HG02943 (cell line): ENCODE measurements around the gene CORO1C.

Experiments
- ATAC-seq: cut with Tn5 transposase; IDR thresholded peaks from one replicate; pipeline ENCODE4 v1.9.1; 2021; ENCODE audit warnings: mild to moderate bottlenecking, low read depth, moderate library complexity; ENCODE audit not compliant: unreplicated experiment

CORO1C gene

DNA sequence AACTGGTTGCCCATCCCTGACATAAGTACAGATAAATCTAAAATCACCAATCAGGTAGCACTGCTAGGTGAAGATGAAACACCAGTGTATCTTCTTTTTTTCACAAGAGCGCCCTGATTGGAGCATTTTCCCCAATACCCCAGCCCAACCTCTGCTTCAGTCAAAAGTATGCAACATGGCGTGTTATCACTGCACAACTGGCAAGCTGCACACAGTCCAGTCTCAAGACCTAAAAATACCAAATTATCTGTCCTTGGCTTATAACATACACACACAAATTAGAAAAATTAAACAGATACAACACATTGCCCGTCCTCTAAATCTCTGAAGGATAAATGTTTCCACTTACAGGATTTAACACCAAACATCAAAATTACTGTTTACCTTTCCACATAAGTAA is 77.4 kb downstream of the CORO1C start:
- no peak for ATAC-seq

DNA sequence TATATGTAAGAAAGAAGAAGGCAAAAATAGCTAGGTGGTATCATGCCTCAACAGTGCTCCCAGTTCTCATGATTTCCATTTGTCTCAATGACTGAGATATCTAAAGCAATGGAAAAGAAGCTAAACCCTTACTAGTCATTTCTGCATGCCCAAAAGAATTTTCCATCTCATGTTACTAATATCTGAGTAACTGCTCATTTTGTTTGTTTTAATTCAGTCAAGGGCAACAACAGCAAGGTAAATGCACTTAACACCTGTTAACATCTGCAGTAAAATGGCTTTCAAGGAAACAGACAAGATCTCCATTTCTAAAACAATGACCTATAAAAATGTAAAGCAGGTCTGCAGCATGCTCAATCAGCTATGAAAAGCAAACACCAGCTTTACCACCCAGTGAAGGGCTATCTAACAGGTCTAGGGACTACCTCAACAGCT is 78.2 kb downstream of the CORO1C start:
- ATAC-seq = no peak

DNA sequence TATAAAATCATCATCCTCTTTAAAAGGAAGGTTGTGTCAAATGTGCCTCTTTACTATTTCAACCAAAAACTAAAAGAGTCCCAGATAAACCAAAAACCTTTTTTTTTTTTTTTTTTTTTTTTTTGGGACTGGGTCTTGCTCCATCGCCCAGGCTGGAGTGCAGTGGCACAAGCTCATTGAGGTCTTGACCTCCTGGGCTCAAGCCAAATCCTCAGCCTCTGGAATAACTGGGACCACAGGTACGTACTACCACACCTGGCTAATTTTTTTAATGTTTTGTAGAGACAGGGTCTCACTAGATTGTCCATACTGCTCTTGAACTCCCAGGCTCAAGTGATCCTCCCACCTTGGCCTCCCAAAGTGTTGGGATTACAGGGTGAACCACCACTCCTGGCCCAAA is 81.2 kb downstream of the CORO1C start:
- ATAC-seq = no peak

DNA sequence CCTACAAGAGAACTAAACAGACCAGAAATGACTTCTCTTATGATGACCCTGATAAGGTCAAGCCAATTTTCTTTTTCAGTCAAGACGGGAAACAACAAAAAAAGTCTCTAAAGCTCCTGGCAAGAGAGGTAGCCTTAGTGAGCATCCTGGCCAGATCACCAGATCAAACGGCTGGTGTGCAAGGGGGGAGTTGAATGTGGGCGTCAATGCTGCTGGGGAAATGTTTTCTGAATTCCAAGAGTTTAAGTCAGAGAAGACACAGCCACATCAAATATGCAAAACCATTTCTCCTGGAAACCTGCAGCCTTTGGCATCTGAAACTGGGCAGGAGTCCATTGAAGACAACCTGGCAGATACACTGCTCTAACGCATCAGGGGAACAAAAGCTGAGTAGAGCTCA is 81.6 kb downstream of the CORO1C start:
- ATAC-seq = no peak

DNA sequence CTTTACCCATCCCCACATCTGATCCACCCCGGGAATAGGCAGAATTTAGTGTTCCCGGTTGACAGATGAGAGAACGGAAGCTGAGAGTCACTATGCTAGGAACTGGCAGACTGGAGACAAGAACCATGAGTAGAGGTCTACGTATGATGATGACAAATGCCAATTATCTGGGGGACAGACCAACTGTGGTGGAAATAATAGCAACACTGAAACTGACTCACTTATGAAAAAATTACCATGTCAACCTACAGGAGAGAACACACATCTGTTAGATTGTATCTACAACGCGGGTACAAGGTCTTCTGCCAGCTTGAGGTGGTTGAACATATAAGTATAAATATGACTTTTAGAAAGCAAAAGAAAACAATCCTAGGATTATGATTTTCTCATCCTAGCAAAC is 82.2 kb downstream of the CORO1C start:
- ATAC-seq = no peak

DNA sequence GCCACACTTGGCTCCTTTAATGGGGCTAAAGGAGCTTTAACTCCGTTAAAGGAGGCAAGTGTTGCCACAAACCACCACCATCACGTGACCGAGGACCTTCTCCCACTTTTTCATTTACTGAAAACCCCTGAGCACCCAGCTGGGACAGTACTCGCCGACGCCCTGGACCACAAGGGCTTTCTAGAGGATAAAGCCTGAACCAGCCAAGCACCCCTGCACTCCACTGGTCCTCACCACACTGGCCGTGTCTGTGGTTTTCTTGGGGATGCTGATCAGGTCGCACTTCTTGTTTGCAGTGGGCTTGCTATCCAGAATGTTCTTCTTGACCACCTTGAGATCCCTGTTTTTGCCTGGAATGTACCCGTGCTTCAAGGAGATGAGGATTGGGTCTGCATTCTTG is 82.9 kb downstream of the CORO1C start:
- no peak for ATAC-seq

DNA sequence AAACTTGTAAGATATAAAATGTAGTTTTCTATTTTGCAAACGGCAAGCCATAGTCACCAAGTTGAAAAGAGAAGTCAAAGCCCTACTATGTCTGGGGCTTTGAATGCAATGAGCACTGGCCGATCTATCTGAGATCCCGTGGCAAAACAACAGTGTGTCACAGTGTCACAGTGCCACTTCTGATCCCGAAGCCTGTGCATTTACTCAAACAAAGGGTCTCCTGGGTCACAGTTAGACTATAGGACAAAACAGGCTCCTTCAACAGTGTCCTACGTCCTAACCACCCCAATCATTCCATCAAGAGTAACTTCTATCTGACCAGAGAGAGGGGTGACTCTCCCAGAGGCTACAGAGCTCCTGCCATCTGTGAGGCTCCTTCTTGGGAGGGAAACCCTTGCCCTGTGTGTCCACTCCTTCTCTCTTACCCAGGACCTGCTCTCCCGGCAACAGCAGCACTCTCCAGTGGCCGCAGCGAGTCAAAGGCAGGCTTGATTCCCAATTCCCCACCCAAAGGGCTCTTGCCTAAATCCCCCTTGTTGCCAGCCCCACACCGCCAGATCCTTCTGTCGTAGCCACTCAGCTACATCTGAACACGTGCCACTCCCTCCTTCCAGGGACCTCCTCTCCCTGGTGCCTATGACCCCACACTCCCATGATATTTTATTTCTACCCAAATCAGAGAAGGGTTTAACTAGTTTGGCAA is 83.6 kb downstream of the CORO1C start:
- ATAC-seq = no peak

DNA sequence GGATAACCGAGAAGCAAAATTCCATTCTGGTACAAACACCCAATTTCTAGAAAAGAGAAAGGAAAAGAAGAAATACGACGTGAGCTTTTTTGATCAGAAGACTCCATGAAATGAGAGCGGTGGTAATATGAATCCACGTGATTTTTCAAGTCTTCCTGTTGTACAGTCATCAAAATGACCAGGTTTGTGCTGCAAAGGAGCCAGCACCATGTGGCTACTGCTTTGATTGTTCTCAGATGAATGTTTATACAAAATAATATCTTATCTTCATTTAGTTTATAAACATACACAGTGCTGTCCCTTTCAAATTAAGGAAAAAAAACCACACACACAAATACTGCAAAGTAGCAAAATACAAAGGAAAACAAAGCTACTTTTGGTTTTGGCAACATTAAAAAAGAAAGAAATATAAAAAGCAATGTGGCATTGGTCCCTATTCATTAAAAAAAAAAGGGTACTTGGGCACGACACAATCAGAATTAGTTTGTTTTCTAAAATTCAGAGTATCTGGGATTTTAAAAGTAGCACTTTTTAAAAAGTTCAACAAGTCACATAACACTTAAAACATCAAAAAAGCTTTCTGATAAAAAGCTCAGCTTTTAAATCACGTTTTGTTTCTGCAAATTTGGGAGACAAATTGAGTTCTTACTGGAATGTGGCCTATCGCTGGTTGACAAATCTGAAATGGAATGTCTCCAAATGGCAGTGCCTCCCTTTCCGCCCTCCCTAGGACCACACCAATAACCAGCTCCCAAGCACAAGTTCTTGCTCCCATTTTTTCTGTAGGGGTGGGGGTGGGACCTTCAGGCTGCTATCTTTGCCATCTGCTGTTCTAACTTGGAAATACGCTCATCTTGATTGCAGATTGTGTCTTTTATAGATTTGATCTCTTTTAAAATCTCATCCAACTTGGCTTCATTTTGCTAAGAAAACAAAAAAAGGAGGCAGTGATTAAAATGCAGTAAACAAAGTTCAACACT is 84.4 kb downstream of the CORO1C start:
- ATAC-seq = no peak

DNA sequence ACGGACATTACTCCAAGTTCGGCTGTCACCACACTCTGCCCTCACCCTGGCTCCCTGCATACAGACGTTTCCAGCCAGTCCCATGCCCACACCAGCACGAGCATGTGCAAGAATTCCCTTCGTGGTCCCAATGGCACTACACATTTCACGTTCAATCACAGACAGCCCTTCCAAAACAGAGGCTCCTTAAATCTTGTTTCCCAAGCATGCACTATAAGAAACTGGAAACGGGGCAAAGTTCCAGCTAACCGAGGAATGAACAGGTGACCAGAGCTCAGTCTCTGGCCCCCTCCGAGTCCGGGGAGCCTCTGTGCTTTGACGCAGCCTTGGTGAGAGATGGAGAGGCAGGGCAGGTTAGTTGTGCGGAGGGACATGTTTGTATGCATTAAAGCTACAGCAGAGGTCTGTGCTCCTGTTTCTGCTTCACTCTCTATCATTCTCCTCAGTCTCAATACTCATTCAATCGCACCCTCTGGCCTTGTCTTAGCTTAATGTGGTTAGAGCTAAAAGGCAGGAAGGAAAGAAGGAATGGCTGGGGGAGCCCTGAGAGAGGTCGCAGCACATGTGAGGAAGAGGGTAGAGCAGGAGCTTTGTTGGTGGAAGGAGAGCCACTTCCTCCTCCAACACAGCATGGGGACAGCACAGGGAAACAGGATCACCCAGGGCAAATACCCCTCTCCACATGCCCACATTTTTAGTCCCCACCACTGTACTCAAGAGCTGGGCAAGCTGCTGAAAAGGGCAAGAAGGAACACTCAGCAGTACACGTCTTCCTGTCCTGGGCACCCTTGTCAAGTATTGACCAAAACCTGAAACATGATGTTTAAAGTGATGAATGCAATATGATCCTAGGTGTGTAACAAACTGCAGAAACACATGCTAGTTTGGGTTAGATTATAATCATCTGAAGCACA is 85.4 kb downstream of the CORO1C start:
- ATAC-seq = no peak

DNA sequence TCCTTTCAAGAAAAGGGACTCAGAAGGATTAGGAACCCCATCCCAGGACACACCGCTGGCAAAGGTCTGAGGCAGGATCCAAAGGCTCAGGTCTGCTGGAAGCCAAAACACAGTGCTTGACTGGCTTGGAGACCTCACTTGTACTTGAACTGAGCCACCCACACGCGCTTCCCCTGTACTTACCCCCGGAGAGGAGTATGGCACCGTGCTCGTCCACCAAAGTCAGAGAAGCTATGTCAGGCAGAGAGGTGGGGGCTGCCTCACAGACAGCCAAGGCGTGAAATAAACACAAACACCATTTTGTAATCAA is 86.6 kb downstream of the CORO1C start:
- no peak for ATAC-seq

DNA sequence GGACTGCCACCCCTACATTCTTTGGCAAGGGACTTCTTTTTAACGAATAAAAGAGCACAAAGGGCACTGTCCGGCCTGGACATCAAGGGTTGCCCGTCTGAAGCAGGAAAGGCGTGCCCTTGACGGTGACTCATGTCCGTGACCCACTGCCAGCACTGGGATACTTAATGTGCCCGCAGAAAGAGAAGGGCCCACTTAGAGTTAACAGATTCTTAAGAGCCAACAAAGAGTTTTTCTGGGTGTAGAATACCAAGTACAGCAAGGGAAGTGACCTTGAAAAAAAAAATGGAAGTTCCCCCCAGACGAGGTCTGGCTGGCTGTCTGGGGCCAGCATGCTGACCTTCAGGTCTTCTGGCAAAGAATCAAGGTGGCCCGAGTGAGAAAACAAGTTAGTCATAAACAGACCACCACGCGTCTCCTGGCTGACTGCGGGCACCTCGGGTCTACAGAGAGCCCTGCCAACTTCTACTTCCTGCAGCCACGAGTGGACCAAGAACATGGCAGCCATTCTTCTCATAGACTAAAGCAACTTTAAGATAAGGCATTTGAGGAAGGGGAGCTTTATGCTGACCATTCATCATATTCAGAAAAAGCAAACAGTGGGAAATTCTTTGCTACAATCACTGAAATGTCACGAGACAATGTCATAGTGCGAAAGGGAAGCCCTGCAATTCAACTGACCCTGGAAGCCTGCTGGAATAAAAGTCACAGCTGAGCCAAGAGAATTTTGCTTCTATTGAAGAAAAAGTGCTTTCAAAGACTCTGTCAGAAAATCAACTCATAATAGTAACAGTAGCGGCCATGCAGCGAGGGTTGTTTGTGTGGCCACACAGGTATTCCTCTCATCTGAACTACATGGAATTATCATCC is 87.1 kb downstream of the CORO1C start:
- no peak for ATAC-seq

DNA sequence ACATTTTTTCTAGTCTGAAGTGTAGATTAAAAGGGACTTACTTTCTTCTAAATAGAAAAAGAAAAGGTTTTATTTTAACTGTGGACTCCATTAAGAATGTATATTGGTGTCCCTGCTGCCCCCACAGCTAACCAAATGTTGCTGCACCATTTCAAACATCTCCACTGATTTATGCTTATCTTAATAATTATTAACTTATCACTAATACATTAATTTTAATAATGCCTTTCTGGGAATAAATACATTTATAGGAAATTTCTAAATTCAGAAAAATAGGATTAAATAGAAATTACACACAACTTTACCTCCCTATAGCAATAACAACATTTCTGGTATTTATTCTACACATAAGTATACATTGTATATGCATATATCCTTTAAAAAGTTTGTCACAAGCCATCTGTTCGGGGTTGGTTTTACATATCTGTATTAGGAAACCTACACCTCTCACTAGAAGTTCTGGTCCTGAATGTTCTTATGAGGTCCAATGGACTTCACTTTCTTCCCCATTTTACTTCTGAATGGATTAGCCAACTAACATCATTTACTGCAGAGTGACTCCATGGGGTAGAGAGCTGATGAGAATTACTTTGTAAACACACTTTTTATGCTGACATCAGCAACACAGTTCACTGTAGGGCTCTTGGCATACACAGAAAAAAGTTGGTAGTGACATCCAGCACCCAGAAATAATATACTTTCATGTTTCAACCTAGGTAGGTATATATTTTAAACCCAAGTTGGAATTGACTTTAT is 88.2 kb downstream of the CORO1C start:
- ATAC-seq = no peak

DNA sequence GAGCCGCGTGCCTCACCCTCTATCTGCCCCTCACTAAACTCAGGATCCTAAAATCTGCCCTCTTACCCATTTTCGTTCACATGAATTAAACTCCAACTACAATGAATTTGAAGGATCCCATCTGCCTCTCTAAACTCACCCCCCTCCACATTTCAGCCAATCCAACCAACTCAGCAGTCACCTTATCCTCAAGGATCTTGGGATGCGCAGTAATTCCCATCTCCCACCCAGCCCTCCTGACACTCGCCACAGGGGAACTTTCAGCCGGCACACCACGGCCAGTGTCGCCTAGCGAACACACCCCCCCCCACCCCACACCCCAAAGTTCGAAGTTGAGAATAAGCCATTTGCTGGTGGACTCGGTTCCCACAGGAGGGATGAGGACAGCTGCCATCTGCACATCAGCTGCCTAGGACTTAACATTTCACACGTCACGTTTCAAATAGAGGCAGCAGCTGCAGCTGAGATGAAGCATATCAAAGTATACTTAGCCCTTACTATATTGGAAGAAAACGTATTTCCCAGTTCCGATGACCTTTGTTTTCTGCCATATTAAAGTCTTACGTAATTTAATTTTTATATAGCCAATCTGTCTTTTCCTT is 88.9 kb downstream of the CORO1C start:
- ATAC-seq = no peak

DNA sequence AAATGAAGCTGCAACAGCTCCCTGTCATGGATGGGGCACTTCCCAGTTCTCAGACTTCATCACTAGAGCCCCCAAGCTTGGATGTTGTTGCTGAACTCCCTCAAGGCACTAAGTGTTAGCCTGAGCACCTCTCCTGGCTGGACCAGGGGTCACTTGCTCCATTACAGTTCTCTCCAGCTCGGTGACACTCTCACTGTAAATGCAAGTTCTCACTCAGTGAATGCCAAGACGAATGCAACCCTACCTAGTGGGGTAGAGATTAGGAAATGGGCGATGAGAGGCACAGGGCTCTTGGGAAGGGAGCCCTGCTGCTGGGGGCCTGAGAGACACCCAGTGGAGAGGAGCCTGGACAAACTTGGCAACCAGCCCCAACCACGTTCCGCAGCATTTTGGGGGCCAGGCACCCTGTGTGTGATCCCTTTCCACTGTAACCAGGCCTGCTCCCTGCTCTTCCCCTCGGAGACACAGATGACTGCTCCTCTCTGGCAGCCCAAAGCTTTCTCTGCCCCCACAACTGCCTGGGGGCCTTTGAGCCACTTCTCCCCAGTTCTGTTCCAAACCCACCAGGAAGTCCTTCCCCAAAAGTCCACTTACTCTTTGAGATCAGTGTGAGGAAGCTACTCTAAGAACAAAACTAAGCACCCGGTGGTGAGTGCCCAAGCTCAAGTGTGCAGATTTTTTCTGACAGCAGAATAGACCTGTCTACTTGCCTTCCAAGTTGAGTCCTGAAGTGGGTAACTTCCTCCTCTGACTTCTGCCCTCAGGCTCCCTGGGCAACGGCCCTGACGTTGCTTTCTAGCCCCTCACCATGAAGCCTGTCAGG is 89.7 kb downstream of the CORO1C start:
- ATAC-seq = no peak

DNA sequence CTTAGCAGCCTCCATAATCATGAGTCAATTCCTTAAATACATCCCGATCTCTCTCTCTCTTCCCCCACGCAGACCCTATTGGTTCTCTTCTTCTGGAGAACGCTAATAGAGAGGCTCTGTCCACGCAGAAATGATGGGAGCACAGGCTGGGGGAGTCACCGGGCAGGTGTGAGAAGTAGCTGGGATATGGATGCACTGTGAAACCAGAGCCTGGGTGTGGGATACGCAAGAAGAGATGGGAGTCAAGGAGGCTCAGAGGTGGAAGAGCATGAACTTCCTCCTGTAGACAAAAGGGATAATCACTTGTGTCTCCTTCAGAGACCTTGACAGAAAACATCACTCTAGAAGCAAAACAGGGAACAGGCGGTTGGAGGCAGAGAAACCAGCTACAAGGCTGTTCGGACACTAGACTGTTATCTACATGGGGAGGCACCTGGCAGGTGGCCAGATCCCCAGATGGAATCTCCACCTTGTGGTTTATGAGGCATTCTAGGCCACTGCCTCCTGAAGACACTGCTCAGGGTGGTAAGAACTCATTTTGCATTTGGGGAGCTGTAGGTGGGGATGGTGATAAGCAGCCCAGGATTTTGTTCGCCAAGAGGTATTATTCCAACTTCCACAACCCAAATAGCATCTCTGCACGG is 90.4 kb downstream of the CORO1C start:
- no peak for ATAC-seq

DNA sequence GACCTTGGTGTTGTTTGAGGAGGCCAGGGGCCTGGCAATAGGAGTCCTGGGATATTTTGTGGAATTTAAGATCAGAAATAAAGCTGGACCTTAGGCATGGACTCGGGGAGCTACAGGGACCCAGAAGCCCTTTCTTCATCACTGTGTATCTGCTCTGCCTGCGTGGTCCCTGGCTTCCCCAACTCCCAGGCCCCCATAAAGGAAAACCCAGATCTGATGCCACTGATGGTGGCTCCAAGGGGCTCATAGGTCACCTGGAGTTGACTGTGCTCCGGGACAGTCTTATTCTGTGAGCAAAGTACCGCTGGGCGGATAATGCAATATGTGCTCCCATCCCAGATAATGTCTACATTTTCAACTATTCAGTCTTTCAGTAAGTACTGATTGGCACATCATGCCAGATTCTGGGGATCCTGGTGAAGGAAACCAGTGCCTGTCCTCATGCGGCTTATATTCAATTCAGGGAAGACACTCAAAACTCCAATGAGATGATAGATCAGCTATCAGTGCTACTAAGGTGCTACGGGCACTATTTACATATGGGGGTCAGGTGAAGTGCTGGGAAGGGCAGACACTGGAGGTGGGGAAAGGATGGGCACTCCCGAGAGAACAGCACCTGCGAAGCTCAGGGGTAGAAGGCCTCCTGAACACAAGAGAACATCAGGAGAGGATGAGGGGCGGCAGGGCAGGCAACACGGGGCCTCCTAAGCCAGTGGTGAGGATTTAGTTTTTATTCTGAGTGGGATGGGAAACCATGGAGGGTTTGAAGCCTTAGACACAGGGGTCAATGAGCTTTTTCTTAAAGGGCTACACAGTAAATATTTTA is 92.1 kb downstream of the CORO1C start:
- no peak for ATAC-seq
